ENCODE results near the gene PRUNE2.

- no peak for TF ChIP-seq CTCF (IDR thresholded peaks at IDR 0.05)
- no peak for TF ChIP-seq POLR2A (IDR thresholded peaks at IDR 0.05)
These were observed 204.4 kb downstream of the PRUNE2 start for GRCh38 chr9:76701441-76702039.

Measured in transverse colon (tissue), 3 donors.